ENCODE data around the gene HOXB5.
A peak's percentile ranks its signal among the peaks of the same experiment; 100 is the strongest.

The HOXB5 gene

GRCh38 chr17:48610282-48611211 lies 17.0 kb upstream of the HOXB5 start, which contains the start of gene HOXB7:
Gene HOXB7, minus strand, starts transcription at chr17:48611017. Its CDS starts 99 bp downstream, at chr17:48610918.
- peak within 1 kb of the TSS; percentile 76 for H2AK5ac ChIP-seq (ENCODE audit: low read length, severe bottlenecking)
- peak within 1 kb of the TSS; percentile 98 for H2BK5ac ChIP-seq (ENCODE audit: low read depth, low read length, poor library complexity, severe bottlenecking)
- peaks cover 5 to 13% of the 10 kb centered on the region in 2 experiments for H3K36me3 ChIP-seq (ENCODE audit: control insufficient read depth in 1 of 2, insufficient read depth in 2 of 2, low read depth in 1 of 2, low read length in 2 of 2)
- H4K8ac ChIP-seq (ENCODE audit: low read length), result peak within 1 kb of the TSS; percentile 96
- peak within 1 kb of the TSS; percentile 97 for H3K4me2 ChIP-seq (ENCODE audit: low read length, poor library complexity, severe bottlenecking)
- H3K27ac ChIP-seq (ENCODE audit: low read length, poor library complexity, severe bottlenecking), result peak within 1 kb of the TSS; percentile 64
- H3K27me3 ChIP-seq (ENCODE audit: control insufficient read depth in 1 of 2, insufficient read depth in 1 of 2, low read length in 2 of 2), result peaks cover 8 to 16% of the 10 kb centered on the region in 2 experiments
- H3K9ac ChIP-seq (ENCODE audit: low read length), result peak within 1 kb of the TSS; percentile 98
- H2BK12ac ChIP-seq (ENCODE audit: low read length in 2 of 2), result peak within 1 kb of the TSS; percentile 85 to 94
- H2BK120ac ChIP-seq (ENCODE audit: low read depth, low read length), result peak within 1 kb of the TSS; percentile 99
- peak within 1 kb of the TSS; percentile 67 to 87 for H3K4me3 ChIP-seq (ENCODE audit: insufficient read depth in 1 of 2, low read depth in 1 of 2, low read length in 2 of 2)
- peak within 1 kb of the TSS; percentile 50 to 93 for H3K14ac ChIP-seq (ENCODE audit: low read length in 2 of 2)
- peak within 1 kb of the TSS; percentile 100 for H4K91ac ChIP-seq (ENCODE audit: low read length)
- peaks cover 14% of the 10 kb centered on the region for H3K79me1 ChIP-seq (replicated peaks; ENCODE audit: low read length, poor library complexity, severe bottlenecking)
- no peaks in the 10 kb centered on the region for H3K9me3 ChIP-seq (ENCODE audit: control insufficient read depth, low read length)
- WGBS, result under 1% methylated on average over 67 of the region's 79 CpGs
- peak; percentile 82 for DNase-seq
- no peak within 1 kb of the TSS for H2AFZ ChIP-seq (ENCODE audit: low read depth, low read length)
- H3K4ac ChIP-seq (ENCODE audit: low read depth in 1 of 2, low read length in 2 of 2), result peak within 1 kb of the TSS; percentile 97 to 99
- peak within 1 kb of the TSS; percentile 99 for H3K18ac ChIP-seq (ENCODE audit: low read depth in 1 of 2, low read length in 2 of 2)
- peaks cover 25% of the 10 kb centered on the region for H3K4me1 ChIP-seq (ENCODE audit: control insufficient read depth, insufficient read depth, low read depth, low read length)
- H3K23ac ChIP-seq (ENCODE audit: low read length in 2 of 2), result peak within 1 kb of the TSS; percentile 86 to 97
- H2BK15ac ChIP-seq (ENCODE audit: low read depth, poor library complexity, severe bottlenecking), result peak within 1 kb of the TSS; percentile 87

- Histone ChIP-seq H2AFZ (ENCODE audit: low read depth, low read length) (no peak overlapping the region), H3K27ac (ENCODE audit: low read length, poor library complexity, severe bottlenecking) (peak overlapping the region; percentile 64), H3K27me3 (ENCODE audit: control insufficient read depth in 1 of 2, insufficient read depth in 1 of 2, low read length in 2 of 2) (peaks cover 1 to 9% of the 10 kb centered on the region in 2 experiments), H2BK12ac (ENCODE audit: low read length in 2 of 2) (peak overlapping the region; percentile 85 to 91), H3K9ac (ENCODE audit: low read length) (peak overlapping the region; percentile 98), H3K79me1 (replicated peaks; ENCODE audit: low read length, poor library complexity, severe bottlenecking) (peaks cover 14% of the 10 kb centered on the region), H3K18ac (ENCODE audit: low read depth in 1 of 2, low read length in 2 of 2) (peak overlapping the region; percentile 99), H3K4me3 (ENCODE audit: insufficient read depth in 1 of 2, low read depth in 1 of 2, low read length in 2 of 2) (peak overlapping the region; percentile 67 to 87), H2AK5ac (ENCODE audit: low read length, severe bottlenecking) (peak overlapping the region; percentile 76), H3K14ac (ENCODE audit: low read length in 2 of 2) (peak overlapping the region; percentile 50 to 88), H3K36me3 (ENCODE audit: control insufficient read depth in 1 of 2, insufficient read depth in 2 of 2, low read depth in 1 of 2, low read length in 2 of 2) (peaks cover 5 to 13% of the 10 kb centered on the region in 2 experiments), H4K8ac (ENCODE audit: low read length) (peak overlapping the region; percentile 96), H3K9me3 (ENCODE audit: control insufficient read depth, low read length) (no peaks in the 10 kb centered on the region), H3K4me2 (ENCODE audit: low read length, poor library complexity, severe bottlenecking) (peak overlapping the region; percentile 97), H3K4me1 (ENCODE audit: control insufficient read depth, insufficient read depth, low read depth, low read length) (peaks cover 25% of the 10 kb centered on the region), H2BK15ac (ENCODE audit: low read depth, poor library complexity, severe bottlenecking) (peak overlapping the region; percentile 94), H2BK5ac (ENCODE audit: low read depth, low read length, poor library complexity, severe bottlenecking) (peak overlapping the region; percentile 53), H2BK120ac (ENCODE audit: low read depth, low read length) (peak overlapping the region; percentile 99), H4K91ac (ENCODE audit: low read length) (peak overlapping the region; percentile 96), H3K23ac (ENCODE audit: low read length in 2 of 2) (peak overlapping the region; percentile 16 to 84), H3K4ac (ENCODE audit: low read depth in 1 of 2, low read length in 2 of 2) (peak overlapping the region; percentile 97 to 99)
- under 1% methylated on average over 11 of the region's 15 CpGs for WGBS
- DNase-seq, result no peak
Observed at GRCh38 chr17:48609759-48610281, 16.2 kb upstream of the HOXB5 start.

- peak overlapping the region; percentile 99 for H2BK120ac ChIP-seq (ENCODE audit: low read depth, low read length)
- peaks cover 14% of the 10 kb centered on the region for H3K79me1 ChIP-seq (replicated peaks; ENCODE audit: low read length, poor library complexity, severe bottlenecking)
- peak overlapping the region in 1 of 2 experiments; percentile 78 for H3K23ac ChIP-seq (ENCODE audit: low read length in 2 of 2)
- DNase-seq, result peak; percentile 83
- peak overlapping the region; percentile 94 for H2BK15ac ChIP-seq (ENCODE audit: low read depth, poor library complexity, severe bottlenecking)
- H3K18ac ChIP-seq (ENCODE audit: low read depth in 1 of 2, low read length in 2 of 2), result peak overlapping the region; percentile 60 to 90
- H3K4me1 ChIP-seq (ENCODE audit: control insufficient read depth, insufficient read depth, low read depth, low read length), result peaks cover 21% of the 10 kb centered on the region
- H3K36me3 ChIP-seq (ENCODE audit: control insufficient read depth in 1 of 2, insufficient read depth in 2 of 2, low read depth in 1 of 2, low read length in 2 of 2), result peaks cover 5 to 13% of the 10 kb centered on the region in 2 experiments
- peak overlapping the region; percentile 97 for H3K4me2 ChIP-seq (ENCODE audit: low read length, poor library complexity, severe bottlenecking)
- H4K91ac ChIP-seq (ENCODE audit: low read length), result peak overlapping the region; percentile 88
- H3K4me3 ChIP-seq (ENCODE audit: insufficient read depth in 1 of 2, low read depth in 1 of 2, low read length in 2 of 2), result peak overlapping the region in 1 of 2 experiments; percentile 87
- peak overlapping the region; percentile 78 for H4K8ac ChIP-seq (ENCODE audit: low read length)
- no peaks in the 10 kb centered on the region for H3K9me3 ChIP-seq (ENCODE audit: control insufficient read depth, low read length)
- no peak overlapping the region for H2AFZ ChIP-seq (ENCODE audit: low read depth, low read length)
- H3K4ac ChIP-seq (ENCODE audit: low read depth in 1 of 2, low read length in 2 of 2), result peak overlapping the region; percentile 93 to 99
- peaks cover 0 to 7% of the 10 kb centered on the region in 2 experiments for H3K27me3 ChIP-seq (ENCODE audit: control insufficient read depth in 1 of 2, insufficient read depth in 1 of 2, low read length in 2 of 2)
- peak overlapping the region; percentile 9 for H3K27ac ChIP-seq (ENCODE audit: low read length, poor library complexity, severe bottlenecking)
- peak overlapping the region in 1 of 2 experiments; percentile 48 for H3K14ac ChIP-seq (ENCODE audit: low read length in 2 of 2)
- peak overlapping the region; percentile 85 to 91 for H2BK12ac ChIP-seq (ENCODE audit: low read length in 2 of 2)
- peak overlapping the region; percentile 98 for H3K9ac ChIP-seq (ENCODE audit: low read length)
- no peak overlapping the region for H2BK5ac ChIP-seq (ENCODE audit: low read depth, low read length, poor library complexity, severe bottlenecking)
- H2AK5ac ChIP-seq (ENCODE audit: low read length, severe bottlenecking), result peak overlapping the region; percentile 3
Observed at GRCh38 chr17:48609033-48609432, 15.5 kb upstream of the HOXB5 start.

- Histone ChIP-seq H2BK5ac (ENCODE audit: low read depth, low read length, poor library complexity, severe bottlenecking) (no peak overlapping the region), H3K14ac (ENCODE audit: low read length in 2 of 2) (no peak overlapping the region), H3K4me1 (ENCODE audit: control insufficient read depth, insufficient read depth, low read depth, low read length) (peaks cover 21% of the 10 kb centered on the region), H3K4ac (ENCODE audit: low read depth in 1 of 2, low read length in 2 of 2) (peak overlapping the region; percentile 29 to 93), H3K79me1 (replicated peaks; ENCODE audit: low read length, poor library complexity, severe bottlenecking) (peaks cover 14% of the 10 kb centered on the region), H3K18ac (ENCODE audit: low read depth in 1 of 2, low read length in 2 of 2) (peak overlapping the region; percentile 60 to 90), H3K36me3 (ENCODE audit: control insufficient read depth in 1 of 2, insufficient read depth in 2 of 2, low read depth in 1 of 2, low read length in 2 of 2) (peaks cover 5 to 13% of the 10 kb centered on the region in 2 experiments), H3K4me3 (ENCODE audit: insufficient read depth in 1 of 2, low read depth in 1 of 2, low read length in 2 of 2) (peak overlapping the region in 1 of 2 experiments; percentile 87), H2BK15ac (ENCODE audit: low read depth, poor library complexity, severe bottlenecking) (no peak overlapping the region), H3K27me3 (ENCODE audit: control insufficient read depth in 1 of 2, insufficient read depth in 1 of 2, low read length in 2 of 2) (peaks cover 0 to 7% of the 10 kb centered on the region in 2 experiments), H4K8ac (ENCODE audit: low read length) (peak overlapping the region; percentile 78), H3K27ac (ENCODE audit: low read length, poor library complexity, severe bottlenecking) (no peak overlapping the region), H3K9me3 (ENCODE audit: control insufficient read depth, low read length) (no peaks in the 10 kb centered on the region), H2AK5ac (ENCODE audit: low read length, severe bottlenecking) (no peak overlapping the region), H2BK120ac (ENCODE audit: low read depth, low read length) (peak overlapping the region; percentile 99), H3K4me2 (ENCODE audit: low read length, poor library complexity, severe bottlenecking) (no peak overlapping the region), H3K23ac (ENCODE audit: low read length in 2 of 2) (no peak overlapping the region), H3K9ac (ENCODE audit: low read length) (peak overlapping the region; percentile 98), H2AFZ (ENCODE audit: low read depth, low read length) (no peak overlapping the region), H4K91ac (ENCODE audit: low read length) (peak overlapping the region; percentile 84), H2BK12ac (ENCODE audit: low read length in 2 of 2) (peak overlapping the region; percentile 45 to 75)
- peak; percentile 58 for DNase-seq
- 55% methylated on average over 1 of the region's 1 CpG for WGBS
Observed at GRCh38 chr17:48608494-48608834, 14.9 kb upstream of the HOXB5 start.
